H1 (cell line): ENCODE measurements around the gene MIGA1. TPM values are rescaled to one million over a fixed set of nuclear protein-coding genes. Genes with fewer than 3 reads are reported as not detected.

Experiments
- CTCF ChIA-PET: fragments of 300-600 bp; sonication (Branson Sonifier 250); formaldehyde crosslinking; loops from one replicate; lab custom pipeline; 2021; ENCODE audit not compliant: partially characterized antibody; lab: Charles Lee
- POLR2A ChIA-PET: fragments of 300-600 bp; sonication (Branson Sonifier 250); formaldehyde crosslinking; loops from one replicate; lab custom pipeline; 2021; ENCODE audit warnings: inconsistent platforms; ENCODE audit not compliant: partially characterized antibody; lab: Charles Lee
- DNase-seq, 2 experiments: peaks; one replicate each; pipeline versions ENCODE4 v3.0.0 to v3.0.0-alpha.2; 2010 to 2022; ENCODE audit warnings: low spot score in 2 of 2, low read depth in 1 of 2, mixed read lengths in 1 of 2
- FAIRE-seq: peaks from 2 replicates; lab custom pipeline; 2011; peaks lifted over from hg19 to GRCh38; lab: Jason Lieb, UNC
- H2AFZ ChIP-seq: 2 replicates; pipeline ENCODE4 v1.8.1; 2012; ENCODE audit warnings: low read length, inconsistent platforms
- H2AK5ac ChIP-seq: 2 replicates; pipeline ENCODE4 v1.6.1; 2013; ENCODE audit warnings: low read depth, low read length
- H2BK120ac ChIP-seq: replicated peaks from 2 replicates; pipeline ENCODE3; 2013; ENCODE audit warnings: low read depth, low read length, inconsistent platforms
- H2BK12ac ChIP-seq: 2 replicates; pipeline ENCODE4 v1.6.1; 2013; ENCODE audit warnings: low read depth, low read length
- H2BK15ac ChIP-seq: 2 replicates; pipeline ENCODE4 v1.6.1; 2013; ENCODE audit warnings: low read length
- H2BK20ac ChIP-seq: 2 replicates; pipeline ENCODE4 v1.6.1; 2013; ENCODE audit warnings: low read length
- H2BK5ac ChIP-seq: 2 replicates; pipeline ENCODE4 v1.6.1; 2013; ENCODE audit warnings: low read depth, low read length
- H3K14ac ChIP-seq: 2 replicates; pipeline ENCODE4 v1.6.1; 2013; ENCODE audit warnings: inconsistent platforms; ENCODE audit not compliant: insufficient read length
- H3K18ac ChIP-seq: 2 replicates; pipeline ENCODE4 v1.6.1; 2013; ENCODE audit warnings: low read length; ENCODE audit errors: extremely low read depth
- H3K23ac ChIP-seq: 2 replicates; pipeline ENCODE4 v1.6.1; 2013; ENCODE audit warnings: inconsistent platforms; ENCODE audit not compliant: insufficient read length
- H3K23me2 ChIP-seq: 2 replicates; pipeline ENCODE4 v1.6.1; 2013; ENCODE audit warnings: low read depth, low read length
- H3K27ac ChIP-seq: 2 replicates; pipeline ENCODE4 v1.6.1; 2011; ENCODE audit warnings: low read depth, low read length, inconsistent platforms
- H3K27me3 ChIP-seq, 4 experiments: replicated peaks in 1 of 4; 1 replicate in 1 of 4; 2 replicates in 3 of 4; pipeline versions ENCODE4 v1.6.1 to v1.8.1; 2011 to 2013; ENCODE audit warnings: low read length in 3 of 4, mild to moderate bottlenecking in 3 of 4, inconsistent platforms in 2 of 4, mixed read lengths in 2 of 4, moderate library complexity in 1 of 4; ENCODE audit not compliant: control insufficient read depth in 3 of 4, insufficient read depth in 3 of 4; ENCODE audit errors: extremely low read depth in 1 of 4
- H3K36me3 ChIP-seq, 4 experiments: 2 replicates each; pipeline versions ENCODE4 v1.6.1 to v1.8.1; 2011 to 2013; ENCODE audit warnings: mild to moderate bottlenecking in 4 of 4, low read length in 3 of 4, moderate library complexity in 2 of 4, control low read depth in 1 of 4, inconsistent platforms in 1 of 4; ENCODE audit not compliant: insufficient read depth in 4 of 4, control insufficient read depth in 2 of 4
- H3K4ac ChIP-seq: replicated peaks from 2 replicates; pipeline ENCODE3; 2013; ENCODE audit warnings: low read length, low read depth, mixed read lengths, inconsistent platforms; ENCODE audit not compliant: insufficient read length
- H3K4me1 ChIP-seq, 4 experiments: replicated peaks in 1 of 4; 1 replicate in 1 of 4; 2 replicates in 3 of 4; pipeline versions ENCODE4 v1.6.1 to v1.8.1; 2011 to 2013; ENCODE audit warnings: low read length in 3 of 4, inconsistent platforms in 2 of 4, mixed read lengths in 1 of 4; ENCODE audit not compliant: insufficient read depth in 4 of 4, control insufficient read depth in 3 of 4
- H3K4me2 ChIP-seq, 2 experiments: 2 replicates each; pipeline versions ENCODE4 v1.6.1 to v1.8.1; 2011 to 2013; ENCODE audit warnings: low read depth in 2 of 2, low read length in 2 of 2, control low read depth in 1 of 2, inconsistent platforms in 1 of 2, mild to moderate bottlenecking in 1 of 2; ENCODE audit not compliant: insufficient read depth in 1 of 2
- H3K4me3 ChIP-seq, 4 experiments: fragments of 200-600, 300-600 bp in 1 of 4; sonication (generic), shearing (Covaris generic), sonication (Bioruptor Twin) in 1 of 4; 2 replicates each; pipeline versions ENCODE4 v1.5.1 to v1.8.1; 2011 to 2016; ENCODE audit warnings: low read length in 4 of 4, low read depth in 3 of 4, control low read depth in 2 of 4, inconsistent platforms in 2 of 4, mild to moderate bottlenecking in 2 of 4, mixed read lengths in 1 of 4, moderate library complexity in 1 of 4; ENCODE audit not compliant: insufficient read depth in 2 of 4; ENCODE audit errors: extremely low read depth in 1 of 4
- H3K56ac ChIP-seq: replicated peaks from 2 replicates; pipeline ENCODE3; 2013; ENCODE audit warnings: low read depth, mild to moderate bottlenecking, mixed read lengths, low read length, inconsistent platforms; ENCODE audit not compliant: insufficient read length
- H3K79me1 ChIP-seq: 2 replicates; pipeline ENCODE4 v1.6.1; 2013; ENCODE audit warnings: low read depth, low read length, control low read depth
- H3K79me2 ChIP-seq, 2 experiments: 2 replicates each; pipeline versions ENCODE4 v1.6.1 to v1.8.1; 2012 to 2013; ENCODE audit warnings: low read length in 2 of 2, mild to moderate bottlenecking in 2 of 2, inconsistent platforms in 1 of 2; ENCODE audit not compliant: insufficient read depth in 2 of 2, control insufficient read depth in 1 of 2
- H3K9ac ChIP-seq, 4 experiments: replicated peaks in 1 of 4; 1 replicate in 1 of 4; 2 replicates in 3 of 4; pipeline versions ENCODE4 v1.6.1 to v1.8.1; 2011 to 2013; ENCODE audit warnings: low read depth in 3 of 4, low read length in 3 of 4, control low read depth in 2 of 4, mild to moderate bottlenecking in 2 of 4, moderate library complexity in 2 of 4, inconsistent platforms in 1 of 4; ENCODE audit errors: extremely low read depth in 1 of 4
- H3K9me3 ChIP-seq, 2 experiments: 2 replicates each; pipeline versions ENCODE4 v1.6.1 to v1.8.1; 2012 to 2013; ENCODE audit warnings: mild to moderate bottlenecking in 2 of 2, moderate library complexity in 2 of 2, control low read depth in 1 of 2, inconsistent platforms in 1 of 2, low read depth in 1 of 2, low read length in 1 of 2, mixed read lengths in 1 of 2; ENCODE audit not compliant: insufficient read depth in 2 of 2
- H4K20me1 ChIP-seq, 2 experiments: replicated peaks in 1 of 2; 2 replicates each; pipeline versions ENCODE3 to v1.8.1; 2011 to 2013; ENCODE audit warnings: inconsistent platforms in 2 of 2, low read length in 2 of 2, mild to moderate bottlenecking in 1 of 2; ENCODE audit not compliant: insufficient read depth in 2 of 2, control insufficient read depth in 1 of 2
- H4K5ac ChIP-seq: 2 replicates; pipeline ENCODE4 v1.6.1; 2013; ENCODE audit warnings: low read length, low read depth, mixed read lengths, inconsistent platforms; ENCODE audit not compliant: insufficient read length
- H4K8ac ChIP-seq: 2 replicates; pipeline ENCODE4 v1.8.0; 2013; ENCODE audit warnings: mild to moderate bottlenecking, moderate library complexity, low read length, inconsistent platforms; ENCODE audit not compliant: insufficient read depth; ENCODE audit errors: extremely low read depth
- H4K91ac ChIP-seq: replicated peaks from 2 replicates; pipeline ENCODE3; 2013; ENCODE audit warnings: low read length, mixed read lengths, inconsistent platforms; ENCODE audit not compliant: insufficient read length
- CHD2 ChIP-seq: IDR thresholded peaks from 2 replicates; pipeline ENCODE4 v1.6.1; 2012; ENCODE audit warnings: low read length, improper control_type of control experiment
- CTCF ChIP-seq, 3 experiments: IDR thresholded peaks; 1 replicate in 2 of 3; 2 replicates in 1 of 3; pipeline versions ENCODE4 v1.5.1 to v1.6.1; 2011; ENCODE audit warnings: low read length in 3 of 3, mild to moderate bottlenecking in 3 of 3, inconsistent platforms in 2 of 3, low read depth in 1 of 3, moderate library complexity in 1 of 3; ENCODE audit not compliant: insufficient read depth in 1 of 3; ENCODE audit errors: control extremely low read depth in 1 of 3
- JUN ChIP-seq: IDR thresholded peaks from 2 replicates; pipeline ENCODE4 v1.6.1; 2011; ENCODE audit warnings: low read depth, mild to moderate bottlenecking, improper control_type of control experiment, low read length
- KDM4A ChIP-seq: IDR thresholded peaks from one replicate; pipeline ENCODE4 v1.7.1; 2012; ENCODE audit warnings: low read depth, mild to moderate bottlenecking, moderate library complexity, low read length, inconsistent platforms; ENCODE audit not compliant: severe bottlenecking
- KDM5A ChIP-seq: fragments of 200-600 bp; IDR thresholded peaks from 2 replicates; pipeline ENCODE4 v1.7.1; 2012; ENCODE audit warnings: mild to moderate bottlenecking, low read length, inconsistent platforms, mixed read lengths
- MAFK ChIP-seq: IDR thresholded peaks from 2 replicates; pipeline ENCODE4 v1.6.1; 2012; ENCODE audit warnings: low read depth, mild to moderate bottlenecking, improper control_type of control experiment, low read length
- POLR2A ChIP-seq, 2 experiments: IDR thresholded peaks; 1 replicate in 1 of 2; 2 replicates in 1 of 2; pipeline ENCODE4 v1.6.1; 2011; ENCODE audit warnings: low read depth in 2 of 2, low read length in 2 of 2, mild to moderate bottlenecking in 2 of 2; ENCODE audit errors: control extremely low read depth in 1 of 2
- SIN3A ChIP-seq, 2 experiments: IDR thresholded peaks in 1 of 2; conservative IDR thresholded peaks in 1 of 2; 2 replicates each; pipeline ENCODE4 v1.6.1; 2011 to 2012; ENCODE audit warnings: low read length in 2 of 2, improper control_type of control experiment in 1 of 2, low read depth in 1 of 2, mild to moderate bottlenecking in 1 of 2
- SIX5 ChIP-seq: IDR thresholded peaks from 2 replicates; pipeline ENCODE4 v1.6.1; 2011; ENCODE audit warnings: mild to moderate bottlenecking, low read depth, low read length
- SP2 ChIP-seq: IDR thresholded peaks from 2 replicates; pipeline ENCODE4 v1.6.1; 2012; ENCODE audit warnings: mild to moderate bottlenecking, low read length, inconsistent platforms
- SP4 ChIP-seq: IDR thresholded peaks from 2 replicates; pipeline ENCODE4 v1.6.1; 2012; ENCODE audit warnings: low read length, inconsistent platforms
- TEAD4 ChIP-seq: IDR thresholded peaks from 2 replicates; pipeline ENCODE4 v1.6.1; 2012; ENCODE audit warnings: low read depth, low read length, inconsistent platforms, mixed read lengths
- WGBS, 2 experiments: shearing (Covaris generic) in 1 of 2; methylation state at CpG; one replicate each; pipeline versions ENCODE4 v1.1.6 to v1.1.7; 2013 to 2015; ENCODE audit warnings: low lambda C conversion rate in 2 of 2, mixed read lengths in 2 of 2, inconsistent platforms in 1 of 2, low coverage in 1 of 2, missing lambda C conversion rate in 1 of 2; ENCODE audit not compliant: insufficient replicate concordance in 2 of 2, insufficient coverage in 1 of 2, insufficient read length in 1 of 2; ENCODE audit errors: extremely low coverage in 1 of 2, missing lambda C conversion rate in 1 of 2; 5-methylcytosine and 5-hydroxymethylcytosine counted together
- polyA plus RNA-seq, 7 experiments: library from polyadenylated mRNA; depleted of rRNA in 3 of 7; stranded (reverse) in 5 of 7; unstranded in 2 of 7; fragments of >200 nt in 5 of 7; fragments of 200-250 nt in 2 of 7; gene quantifications; 1 replicate in 5 of 7; 2 replicates in 1 of 7; 4 replicates in 1 of 7; pipeline versions ENCODE4 v1.2.1 to v1.2.3, GENCODE V29; 2011 to 2013; ENCODE audit warnings: missing spikeins in 2 of 7, mixed read lengths in 2 of 7
- total RNA-seq: library from RNA; stranded (reverse); fragmentation: NEBNext Ultra II Directional; extraction: Animal tissue kit (Norgen Biotek cat#: 25700); gene quantifications from 2 replicates; pipeline ENCODE4 v1.2.1, GENCODE V29; 2021

The MIGA1 gene
- total and polyA plus RNA-seq, 2 of the 8 experiments (the other 6 are each of a cell fraction or from before 2014, with no cell fraction given): 0.95 to 7.0 TPM

- Histone ChIP-seq H4K91ac (no peak overlapping the region), H3K79me1 (no peaks in the 10 kb centered on the region; the same call in none of the 2 replicates), H3K23ac (no peak overlapping the region), H3K79me2 (peaks cover 2 to 65% of the 10 kb centered on the region in 2 experiments), H2BK20ac (no peak overlapping the region), H3K56ac (no peak overlapping the region), H4K5ac (no peak overlapping the region), H3K4ac (no peak overlapping the region), H3K4me3 (no peak overlapping the region), H3K23me2 (peaks cover 2% of the 10 kb centered on the region; the same call in 1 of the 2 replicates), H2BK12ac (no peak overlapping the region), H2AFZ (no peak overlapping the region), H3K4me2 (no peak overlapping the region), H3K18ac (no peak overlapping the region), H3K9ac (no peak overlapping the region), H2BK5ac (no peak overlapping the region), H2AK5ac (no peak overlapping the region), H3K9me3 (no peaks in the 10 kb centered on the region), H3K27ac (no peak overlapping the region), H4K20me1 (no peaks in the 10 kb centered on the region), H4K8ac (no peak overlapping the region), H3K36me3 (no peaks in the 10 kb centered on the region), H2BK15ac (no peak overlapping the region), H3K4me1 (no peaks in the 10 kb centered on the region; a peak in 1 of 7 replicates), H3K14ac (no peak overlapping the region), H3K27me3 (no peaks in the 10 kb centered on the region), H2BK120ac (no peak overlapping the region)
- no peak for FAIRE-seq
- POLR2A ChIA-PET: interaction anchor here (0.6 to 1.3 kb wide), 2 partner anchors 17 to 222 kb away, joined by 4 read pairs; partner anchors contain the start of gene FUBP1
- CTCF ChIA-PET: interaction anchor here (0.6 to 0.7 kb wide), 3 partner anchors 10 to 15 kb away, joined by 3 read pairs; no protein-coding TSS in a partner anchor
- 100% methylated on average over 1 of the region's 1 CpG; no CpG with 5 or more reads in 1 of the 2 experiments for WGBS, 2 experiments
- no peak for DNase-seq
- TF ChIP-seq KDM4A: no peak
- no peak for TF ChIP-seq TEAD4
- no peak for TF ChIP-seq POLR2A (IDR thresholded peaks at IDR 0.05; ENCODE audit: control extremely low read depth in 1 of 2, low read depth in 2 of 2, low read length in 2 of 2)
- TF ChIP-seq SIX5: no peak
- TF ChIP-seq CHD2: no peak
- no peak for TF ChIP-seq KDM5A
- TF ChIP-seq JUN: no peak
- no peak for TF ChIP-seq SIN3A (conservative IDR thresholded peaks at IDR 0.05 in 1 of 2, IDR thresholded peaks at IDR 0.05 in 1 of 2; ENCODE audit: low read depth in 1 of 2, low read length in 2 of 2)
- TF ChIP-seq MAFK: no peak
- no peak for TF ChIP-seq CTCF (IDR thresholded peaks at IDR 0.05; ENCODE audit: control extremely low read depth in 1 of 3, insufficient read depth in 1 of 3, low read depth in 1 of 3, low read length in 3 of 3)
- TF ChIP-seq SP2: no peak
- TF ChIP-seq SP4: no peak
Observed at GRCh38 chr1:77757066-77757584, 22.3 kb upstream of the MIGA1 start.
